Hepatocyte (in vitro differentiated cells): ENCODE data around the gene CHORDC1.

ENCODE experiments used
- CTCF ChIP-seq: fragments of 200-600 bp; sonication (generic); IDR thresholded peaks from 2 replicates; pipeline ENCODE4 v1.5.1; 2016; ENCODE audit warnings: antibody characterized with exemption, mild to moderate bottlenecking; ENCODE audit not compliant: poor library complexity
- EZH2 ChIP-seq: fragments of 200-600 bp; sonication (generic); IDR thresholded peaks from 2 replicates; pipeline ENCODE4 v1.6.1; 2016; ENCODE audit warnings: antibody characterized with exemption, mild to moderate bottlenecking, borderline replicate concordance
- EZH2phosphoT487 ChIP-seq: fragments of 200-600 bp; sonication (generic); IDR thresholded peaks from one replicate; pipeline ENCODE4 v1.6.1; 2018; ENCODE audit warnings: antibody characterized with exemption, mild to moderate bottlenecking, low read depth, moderate library complexity; ENCODE audit not compliant: unreplicated experiment, severe bottlenecking

DNA sequence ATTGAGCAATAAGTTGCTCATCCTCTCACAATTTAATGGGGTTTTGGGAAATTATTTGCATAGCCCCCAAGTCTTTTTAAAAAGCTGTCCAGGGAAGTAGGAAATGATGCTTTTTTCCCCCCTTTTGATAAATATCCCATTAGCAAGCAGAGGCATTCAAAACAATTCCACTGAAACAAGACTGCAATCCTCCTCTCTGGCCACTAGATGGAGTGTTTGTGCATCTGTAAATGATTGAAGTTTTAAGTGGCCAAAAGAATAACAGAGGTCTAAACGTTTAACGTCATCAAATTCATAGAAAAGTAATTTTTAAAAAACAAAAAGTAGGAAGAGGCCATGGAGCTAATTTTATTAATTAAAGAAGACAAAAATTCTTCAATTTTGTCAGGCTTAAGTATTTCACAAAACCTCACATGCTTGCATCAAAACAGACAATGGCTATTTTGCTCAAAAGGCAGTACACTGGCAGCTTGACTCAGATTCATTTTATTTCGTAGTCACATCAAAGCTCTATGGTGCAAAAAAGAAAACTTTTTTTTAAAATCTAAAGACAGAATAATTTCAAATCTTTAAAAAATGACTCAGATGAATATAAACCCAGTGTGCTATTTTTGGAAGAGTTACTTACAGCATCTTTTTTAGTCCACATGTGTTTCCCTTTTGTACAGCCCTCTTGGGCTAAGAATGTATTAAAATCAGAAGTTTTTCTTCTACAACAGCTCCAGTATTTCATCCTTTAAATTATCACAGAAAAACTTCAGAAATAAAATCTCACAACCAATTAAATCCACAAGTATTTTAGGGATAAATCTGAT, 17.8 kb downstream of the CHORDC1 start:
- TF ChIP-seq EZH2, result no peak
- peak; percentile 81 for TF ChIP-seq CTCF
- TF ChIP-seq EZH2phosphoT487, result no peak
